Stimulated activated CD8-positive, alpha-beta memory T cell treated with anti-CD3 and anti-CD28 coated beads, Interleukin-15, amount 100 ng/mL, for 48 hours (primary cell): ENCODE results near the gene EXOC6B.

Experiments
- DNase-seq, 2 donors: peaks; one replicate each; pipeline ENCODE4 v3.0.0-alpha.2; 2020; ENCODE audit warnings: low read depth in 2 of 2

The EXOC6B gene

DNA sequence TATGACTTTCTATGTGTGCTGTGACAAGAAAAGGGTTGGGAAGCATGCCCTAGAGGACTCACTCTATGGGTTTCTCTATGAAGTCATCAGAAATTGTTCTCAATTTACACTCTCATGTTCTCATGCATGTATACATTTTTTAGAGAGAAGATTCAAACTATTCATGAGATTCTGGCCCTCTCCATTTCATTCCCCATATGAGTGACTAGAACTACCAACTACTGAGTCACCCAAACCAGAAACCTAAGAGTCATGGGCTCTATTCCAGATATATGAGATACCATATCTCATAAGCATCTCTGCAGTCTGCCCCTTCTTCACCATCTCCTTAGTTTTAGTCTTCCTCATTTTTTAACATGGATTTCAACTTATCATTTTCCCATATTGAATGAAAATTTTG lies 87.7 kb downstream of the EXOC6B start:
- no peak for DNase-seq

- DNase-seq, result no peak
Observed at GRCh38 chr2:72734432-72734831, 91.4 kb downstream of the EXOC6B start.

- DNase-seq, result no peak
Observed at GRCh38 chr2:72731116-72731515, 94.7 kb downstream of the EXOC6B start.

GRCh38 chr2:72727356-72727755 lies 98.5 kb downstream of the EXOC6B start:
- DNase-seq, result no peak

- DNase-seq, result no peak
Observed at GRCh38 chr2:72723769-72724370, 102.0 kb downstream of the EXOC6B start.

DNA sequence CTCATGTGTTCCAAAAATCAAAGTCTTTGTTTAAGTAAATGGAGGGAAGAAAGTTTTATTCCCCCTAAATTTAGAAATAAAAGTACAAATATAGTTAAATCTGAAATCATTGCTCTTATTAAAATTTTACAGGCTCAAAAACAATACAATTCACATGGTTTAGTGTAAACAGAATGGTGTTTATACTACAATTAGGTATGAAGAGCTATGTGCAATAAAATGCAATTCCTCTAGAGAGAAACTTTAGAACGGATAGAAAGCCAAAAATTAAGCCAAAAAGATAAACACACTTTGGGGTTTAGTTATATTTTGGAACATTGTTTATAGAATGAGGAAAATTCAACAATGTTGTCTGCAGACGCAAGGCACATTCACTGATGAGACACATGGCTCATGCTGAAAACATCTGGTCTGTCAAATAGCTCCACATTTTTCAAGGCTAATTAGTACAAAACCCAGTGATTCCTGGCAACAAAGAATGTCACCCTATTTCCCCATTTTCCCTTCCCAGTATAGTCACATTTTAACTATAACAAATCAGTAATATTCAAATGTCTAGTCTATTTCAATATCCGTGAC lies 103.3 kb downstream of the EXOC6B start:
- DNase-seq, result no peak

DNA sequence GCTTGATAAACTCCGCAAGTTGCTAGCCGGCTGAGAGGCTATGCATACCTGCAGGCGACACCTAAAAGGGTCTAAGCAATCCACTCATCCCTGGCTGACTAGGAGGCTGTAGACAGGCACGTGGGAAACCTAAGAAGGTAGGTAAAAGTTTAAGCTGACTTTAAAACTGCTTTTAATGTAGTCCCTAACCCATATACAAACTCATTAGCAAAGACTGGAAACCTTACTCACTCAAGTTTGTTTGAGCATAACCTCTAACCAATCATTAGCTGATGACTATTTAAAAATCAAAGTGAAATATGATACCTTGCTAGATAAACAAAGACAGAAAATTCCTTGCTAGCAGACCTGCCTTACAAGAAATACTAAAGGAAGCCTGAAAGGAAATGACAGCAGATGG lies 106.4 kb downstream of the EXOC6B start:
- no peak for DNase-seq

- no peak for DNase-seq
Observed at GRCh38 chr2:72718876-72719275, 107.0 kb downstream of the EXOC6B start.

DNA sequence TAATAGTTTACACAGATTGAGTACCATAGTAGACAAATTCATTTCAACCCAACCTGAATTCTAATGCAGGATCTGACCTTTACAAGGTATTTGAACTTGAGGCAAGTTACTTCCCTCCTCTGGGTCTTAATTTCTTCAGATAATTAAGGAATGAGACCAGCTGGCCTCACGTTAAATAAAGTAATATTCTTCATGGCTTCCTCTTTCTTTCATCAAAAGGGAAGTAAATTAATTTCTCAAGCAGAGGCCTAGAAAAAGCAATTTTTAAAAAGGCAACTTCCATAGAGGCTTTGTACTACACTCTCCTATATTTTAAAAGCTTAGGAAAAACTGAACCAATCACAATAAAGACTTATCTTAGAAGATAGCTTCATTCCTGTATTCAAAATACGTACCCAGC lies 109.2 kb downstream of the EXOC6B start:
- DNase-seq, result no peak

DNA sequence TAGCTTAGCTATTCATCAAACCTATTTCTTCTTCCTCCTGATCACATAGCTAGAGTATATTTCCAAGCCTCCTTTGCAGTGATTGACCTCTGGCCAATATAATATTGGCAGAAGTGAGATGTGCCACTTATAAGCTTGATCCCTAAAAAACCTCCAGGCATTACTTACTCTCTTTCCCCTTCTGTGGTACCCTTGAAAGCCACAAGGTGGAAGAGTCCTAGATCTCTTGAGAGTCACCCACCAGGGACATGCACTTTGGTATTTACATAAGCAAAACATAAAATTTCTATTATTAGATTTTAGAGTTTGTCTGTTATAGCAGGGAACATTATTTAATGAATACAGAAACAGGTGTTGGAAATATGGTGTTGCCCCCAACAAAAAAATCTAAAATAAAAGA lies 112.0 kb downstream of the EXOC6B start:
- DNase-seq, result no peak

DNA sequence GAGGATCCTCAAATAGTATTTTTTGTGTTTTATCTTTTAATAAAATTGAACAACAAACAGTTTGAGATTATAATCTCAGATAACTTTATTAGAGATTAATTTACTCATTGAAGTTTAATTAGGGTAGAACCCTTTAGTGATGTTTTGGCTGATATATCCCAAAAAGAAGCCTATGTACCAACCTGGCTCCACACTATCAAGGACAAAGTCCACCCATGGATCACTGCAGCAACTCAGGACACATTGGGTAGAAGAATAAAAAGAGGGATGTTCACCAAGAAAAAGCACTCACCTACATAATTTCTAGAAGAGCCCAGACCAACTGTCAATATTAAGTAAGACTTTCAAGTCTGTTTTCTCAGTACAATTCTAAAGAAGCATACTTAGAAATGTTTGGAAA lies 112.9 kb downstream of the EXOC6B start:
- DNase-seq, result no peak

GRCh38 chr2:72712304-72712703 lies 113.5 kb downstream of the EXOC6B start:
- no peak for DNase-seq

GRCh38 chr2:72710418-72711152 lies 115.2 kb downstream of the EXOC6B start:
- DNase-seq, result no peak

GRCh38 chr2:72708236-72708635 lies 117.6 kb downstream of the EXOC6B start:
- no peak for DNase-seq

GRCh38 chr2:72698300-72698699 lies 127.5 kb downstream of the EXOC6B start:
- no peak for DNase-seq

- no peak for DNase-seq
Observed at GRCh38 chr2:72696559-72696958, 129.3 kb downstream of the EXOC6B start.

DNA sequence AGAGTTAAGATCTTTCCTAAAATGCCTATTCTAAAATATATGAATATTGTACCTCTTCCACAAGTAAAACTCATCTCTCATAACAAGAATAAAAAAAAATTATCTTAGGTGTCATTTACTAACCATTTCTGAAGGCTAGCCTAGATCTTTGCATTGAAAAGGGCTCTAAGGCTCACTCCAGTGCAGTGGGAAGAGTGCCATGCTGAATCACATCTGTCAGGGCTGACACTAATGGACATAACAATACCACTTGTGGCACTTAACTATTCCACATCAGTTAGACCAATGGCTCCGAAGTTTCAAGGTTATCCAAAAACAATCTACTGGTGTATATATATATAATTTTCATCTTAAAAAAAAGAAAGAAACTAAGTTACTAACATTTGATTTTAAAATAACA lies 130.2 kb downstream of the EXOC6B start:
- DNase-seq, result no peak

- no peak for DNase-seq
Observed at GRCh38 chr2:72694715-72695496, 130.9 kb downstream of the EXOC6B start.

DNA sequence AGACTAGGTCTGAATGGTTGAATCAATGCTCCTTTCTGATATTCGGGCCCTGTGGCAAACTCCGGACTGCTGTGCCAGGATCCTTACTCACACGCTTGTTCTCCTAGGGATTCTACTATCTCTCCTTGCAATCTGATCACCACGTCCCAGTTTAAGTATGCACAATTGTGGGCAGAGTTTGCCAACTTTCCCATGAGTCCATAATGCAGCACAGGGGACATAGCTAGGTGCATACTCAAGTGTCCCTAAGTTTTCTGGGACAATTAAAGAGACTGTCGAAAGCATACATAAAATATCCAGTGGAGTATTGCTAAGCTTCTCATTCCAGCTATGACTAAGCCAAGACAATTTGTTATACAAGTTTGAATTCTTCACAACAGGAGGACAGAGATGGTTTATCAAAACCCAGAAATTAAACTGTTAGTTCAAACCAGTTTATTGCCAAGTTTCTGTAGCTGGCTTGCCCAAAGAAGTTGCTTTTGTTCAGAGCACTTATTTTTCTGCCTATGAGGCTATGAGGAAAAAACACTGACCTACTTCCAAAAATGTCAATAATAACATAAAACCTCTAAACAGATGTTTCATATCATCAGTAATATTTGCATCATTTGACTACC lies 136.1 kb downstream of the EXOC6B start:
- DNase-seq, result no peak

DNA sequence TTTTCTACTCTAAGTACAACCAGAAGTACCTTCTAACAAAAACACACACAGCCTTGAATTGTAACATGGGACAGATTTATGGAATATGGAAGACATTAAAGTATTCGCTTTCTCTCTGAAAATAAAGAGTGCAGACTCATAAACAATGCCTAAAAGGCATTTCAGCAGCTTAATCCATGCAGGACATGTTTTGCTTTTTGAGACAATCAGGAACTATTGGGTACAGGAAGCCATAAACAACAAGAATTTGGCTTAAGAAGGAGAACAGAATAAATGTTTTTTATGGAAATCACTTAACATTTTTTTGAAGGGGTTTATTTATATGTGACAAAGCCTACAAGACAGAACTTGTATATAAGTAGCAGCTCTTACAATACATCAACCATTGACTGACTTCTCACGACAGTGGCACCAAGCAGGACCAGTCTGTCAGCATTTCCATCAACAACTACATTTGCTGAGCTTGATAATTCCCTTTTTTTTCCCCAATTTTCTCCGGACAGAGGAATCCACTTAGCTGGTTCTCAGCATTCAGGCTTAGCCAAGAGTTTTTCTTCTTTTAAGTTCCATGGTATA lies 140.1 kb downstream of the EXOC6B start:
- DNase-seq, result no peak

GRCh38 chr2:72682061-72682460 lies 143.8 kb downstream of the EXOC6B start:
- no peak for DNase-seq
